Panc1 (cell line): Measurements from ENCODE around the gene ALDH9A1.

Source experiments
- CTCF ChIP-seq: fragments of 450-650 bp; IDR thresholded peaks from 2 replicates; pipeline ENCODE4 v1.5.1; 2017; ENCODE audit warnings: mild to moderate bottlenecking
- POLR2AphosphoS5 ChIP-seq: IDR thresholded peaks from 2 replicates; pipeline ENCODE4 v1.6.1; 2012; ENCODE audit warnings: mild to moderate bottlenecking, low read depth, low read length, moderate library complexity
- SIN3A ChIP-seq: IDR thresholded peaks from 2 replicates; pipeline ENCODE4 v1.6.1; 2012; ENCODE audit warnings: low read depth, mild to moderate bottlenecking, low read length, moderate library complexity, borderline replicate concordance; ENCODE audit not compliant: insufficient read depth
- TCF7L2 ChIP-seq: IDR thresholded peaks from 2 replicates; pipeline ENCODE4 v1.6.1; 2011; ENCODE audit warnings: mild to moderate bottlenecking, low read depth, low read length, inconsistent platforms
- TF ChIP-seq, protein P1 (sequence below), 2 experiments: IDR thresholded peaks; 2 replicates each; pipeline ENCODE4 v1.6.1; 2011 to 2012; ENCODE audit warnings: low read depth in 2 of 2, control low read depth in 1 of 2, low read length in 1 of 2, mild to moderate bottlenecking in 1 of 2, moderate library complexity in 1 of 2; ENCODE audit not compliant: insufficient read depth in 1 of 2

- TF ChIP-seq CTCF (no peak), POLR2AphosphoS5 (no peak), SIN3A (no peak), TCF7L2 (no peak)
- TF ChIP-seq, protein P1, sequence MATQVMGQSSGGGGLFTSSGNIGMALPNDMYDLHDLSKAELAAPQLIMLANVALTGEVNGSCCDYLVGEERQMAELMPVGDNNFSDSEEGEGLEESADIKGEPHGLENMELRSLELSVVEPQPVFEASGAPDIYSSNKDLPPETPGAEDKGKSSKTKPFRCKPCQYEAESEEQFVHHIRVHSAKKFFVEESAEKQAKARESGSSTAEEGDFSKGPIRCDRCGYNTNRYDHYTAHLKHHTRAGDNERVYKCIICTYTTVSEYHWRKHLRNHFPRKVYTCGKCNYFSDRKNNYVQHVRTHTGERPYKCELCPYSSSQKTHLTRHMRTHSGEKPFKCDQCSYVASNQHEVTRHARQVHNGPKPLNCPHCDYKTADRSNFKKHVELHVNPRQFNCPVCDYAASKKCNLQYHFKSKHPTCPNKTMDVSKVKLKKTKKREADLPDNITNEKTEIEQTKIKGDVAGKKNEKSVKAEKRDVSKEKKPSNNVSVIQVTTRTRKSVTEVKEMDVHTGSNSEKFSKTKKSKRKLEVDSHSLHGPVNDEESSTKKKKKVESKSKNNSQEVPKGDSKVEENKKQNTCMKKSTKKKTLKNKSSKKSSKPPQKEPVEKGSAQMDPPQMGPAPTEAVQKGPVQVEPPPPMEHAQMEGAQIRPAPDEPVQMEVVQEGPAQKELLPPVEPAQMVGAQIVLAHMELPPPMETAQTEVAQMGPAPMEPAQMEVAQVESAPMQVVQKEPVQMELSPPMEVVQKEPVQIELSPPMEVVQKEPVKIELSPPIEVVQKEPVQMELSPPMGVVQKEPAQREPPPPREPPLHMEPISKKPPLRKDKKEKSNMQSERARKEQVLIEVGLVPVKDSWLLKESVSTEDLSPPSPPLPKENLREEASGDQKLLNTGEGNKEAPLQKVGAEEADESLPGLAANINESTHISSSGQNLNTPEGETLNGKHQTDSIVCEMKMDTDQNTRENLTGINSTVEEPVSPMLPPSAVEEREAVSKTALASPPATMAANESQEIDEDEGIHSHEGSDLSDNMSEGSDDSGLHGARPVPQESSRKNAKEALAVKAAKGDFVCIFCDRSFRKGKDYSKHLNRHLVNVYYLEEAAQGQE (IDR thresholded peaks at IDR 0.05; ENCODE audit: insufficient read depth in 1 of 2, low read depth in 2 of 2, low read length in 1 of 2), result no peak
These were observed 54.2 kb downstream of the ALDH9A1 start for GRCh38 chr1:165644064-165644735.
